GM11168 (cell line): ENCODE measurements around the gene TMPRSS4.

Source experiments
- in situ Hi-C: fragments of 300-500 bp; cut with MboI; formaldehyde crosslinking; loops from one replicate; pipeline ENCODE4 v1.12.0; 2022; ENCODE audit warnings: low sequenced_read_pairs; ENCODE audit not compliant: unreplicated experiment

The TMPRSS4 gene

DNA sequence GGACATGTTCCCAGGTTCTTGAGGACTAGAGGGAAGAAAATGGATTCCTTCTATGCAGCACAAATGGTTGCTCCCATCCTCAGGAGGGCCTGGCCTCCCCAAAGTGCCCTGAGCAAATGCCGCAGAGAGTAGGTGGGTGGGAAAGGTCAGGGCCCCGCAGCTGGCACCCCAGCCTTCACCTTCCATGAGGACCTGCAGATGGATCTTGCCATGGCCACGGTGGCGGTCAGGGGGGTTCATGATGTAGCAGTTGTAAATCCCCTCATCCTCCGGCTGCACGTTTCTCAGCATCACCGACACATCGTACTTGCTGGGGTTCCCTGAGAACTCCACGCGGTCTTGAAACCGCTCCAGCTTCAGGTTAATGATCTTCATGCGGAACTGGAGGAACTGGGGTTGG, 91.0 kb downstream of the TMPRSS4 start:
- in situ Hi-C loops, result no loop called here

GRCh38 chr11:118168316-118168715, 91.4 kb downstream of the TMPRSS4 start:
- in situ Hi-C loops, result no loop called here

- in situ Hi-C loops, result no loop called here
Measured at GRCh38 chr11:118168751-118169150, 91.9 kb downstream of the TMPRSS4 start.

DNA sequence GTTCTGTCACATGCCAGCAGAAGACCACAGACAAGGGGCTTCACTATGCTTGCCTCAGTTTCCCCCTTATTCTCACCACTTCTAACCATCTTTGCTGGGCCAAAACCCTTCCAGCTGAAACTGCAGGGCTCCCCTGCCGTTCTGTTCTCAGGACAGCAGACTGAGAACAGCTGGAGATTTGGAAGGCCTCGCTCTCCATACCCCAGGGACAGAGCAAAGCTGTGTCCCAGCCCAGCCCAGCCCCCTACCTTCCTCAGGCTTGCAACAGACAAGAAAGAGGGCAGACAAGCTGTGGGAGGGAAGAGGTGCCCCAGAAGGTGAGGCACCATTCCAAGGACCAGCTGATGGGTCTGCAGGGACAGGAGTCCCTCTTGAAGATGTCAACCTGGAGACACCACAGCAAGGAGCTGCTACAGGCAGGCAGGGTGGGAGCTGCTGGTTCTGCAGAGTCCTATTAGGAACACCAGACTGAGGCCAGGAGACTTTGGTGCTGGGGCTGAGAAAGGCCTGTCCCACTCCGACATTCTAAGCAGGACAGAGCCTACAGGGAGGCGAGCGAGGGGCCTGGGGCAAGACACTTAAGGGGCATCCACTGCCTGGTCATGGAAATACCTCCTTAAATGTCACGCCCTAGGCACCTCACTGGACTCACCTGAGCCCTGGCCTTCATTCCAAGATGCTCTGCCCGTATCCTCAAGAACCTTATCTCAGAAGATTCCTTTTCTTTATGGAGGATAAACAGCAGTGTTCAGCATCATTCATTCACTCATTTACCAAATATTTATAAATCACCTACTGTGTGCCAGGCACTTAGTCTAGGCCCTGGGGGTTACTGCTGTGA, 92.6 kb downstream of the TMPRSS4 start:
- in situ Hi-C loops, result no loop called here

GRCh38 chr11:118170231-118170630, 93.4 kb downstream of the TMPRSS4 start:
- in situ Hi-C loops, result no loop called here

- in situ Hi-C loops, result no loop called here
Measured at GRCh38 chr11:118170882-118171268, 94.0 kb downstream of the TMPRSS4 start.
